ENCODE measurements around the gene OTULIN.
A peak's percentile ranks its signal among the peaks of the same experiment; 100 is the strongest.

OTULIN gene

DNA sequence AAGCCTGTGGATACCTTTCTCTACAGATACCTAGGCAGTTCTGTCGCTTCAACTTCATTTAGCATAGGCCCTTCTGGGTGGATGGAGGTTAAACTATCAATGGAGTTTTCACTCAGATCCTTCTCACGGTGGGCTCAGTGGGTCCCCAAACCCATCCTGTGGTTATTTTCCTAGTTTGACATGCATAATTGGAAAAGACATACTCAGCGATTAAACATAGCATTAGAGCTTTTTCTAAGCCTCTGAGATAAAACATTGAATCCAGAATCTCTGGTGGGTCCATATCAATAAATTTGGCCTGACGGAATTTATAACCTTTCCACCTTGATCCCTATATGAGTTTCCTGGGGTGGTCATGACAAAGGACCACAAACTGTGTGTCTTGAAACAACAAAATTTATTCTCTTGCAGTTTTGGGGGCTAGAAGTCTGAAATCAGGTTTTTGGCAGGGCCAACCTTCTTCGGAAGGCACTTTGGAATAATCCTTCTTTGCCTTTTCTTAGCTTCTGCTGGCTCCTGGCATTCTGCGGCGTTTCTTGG lies 1.7 kb upstream of the OTULIN start:
- TF ChIP-seq, protein P1, sequence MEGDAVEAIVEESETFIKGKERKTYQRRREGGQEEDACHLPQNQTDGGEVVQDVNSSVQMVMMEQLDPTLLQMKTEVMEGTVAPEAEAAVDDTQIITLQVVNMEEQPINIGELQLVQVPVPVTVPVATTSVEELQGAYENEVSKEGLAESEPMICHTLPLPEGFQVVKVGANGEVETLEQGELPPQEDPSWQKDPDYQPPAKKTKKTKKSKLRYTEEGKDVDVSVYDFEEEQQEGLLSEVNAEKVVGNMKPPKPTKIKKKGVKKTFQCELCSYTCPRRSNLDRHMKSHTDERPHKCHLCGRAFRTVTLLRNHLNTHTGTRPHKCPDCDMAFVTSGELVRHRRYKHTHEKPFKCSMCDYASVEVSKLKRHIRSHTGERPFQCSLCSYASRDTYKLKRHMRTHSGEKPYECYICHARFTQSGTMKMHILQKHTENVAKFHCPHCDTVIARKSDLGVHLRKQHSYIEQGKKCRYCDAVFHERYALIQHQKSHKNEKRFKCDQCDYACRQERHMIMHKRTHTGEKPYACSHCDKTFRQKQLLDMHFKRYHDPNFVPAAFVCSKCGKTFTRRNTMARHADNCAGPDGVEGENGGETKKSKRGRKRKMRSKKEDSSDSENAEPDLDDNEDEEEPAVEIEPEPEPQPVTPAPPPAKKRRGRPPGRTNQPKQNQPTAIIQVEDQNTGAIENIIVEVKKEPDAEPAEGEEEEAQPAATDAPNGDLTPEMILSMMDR (conservative IDR thresholded peaks at IDR 0.05), result no peak
- H3K27ac ChIP-seq, result peak overlapping the region; percentile 94; the same call in 1 of the 2 replicates

DNA sequence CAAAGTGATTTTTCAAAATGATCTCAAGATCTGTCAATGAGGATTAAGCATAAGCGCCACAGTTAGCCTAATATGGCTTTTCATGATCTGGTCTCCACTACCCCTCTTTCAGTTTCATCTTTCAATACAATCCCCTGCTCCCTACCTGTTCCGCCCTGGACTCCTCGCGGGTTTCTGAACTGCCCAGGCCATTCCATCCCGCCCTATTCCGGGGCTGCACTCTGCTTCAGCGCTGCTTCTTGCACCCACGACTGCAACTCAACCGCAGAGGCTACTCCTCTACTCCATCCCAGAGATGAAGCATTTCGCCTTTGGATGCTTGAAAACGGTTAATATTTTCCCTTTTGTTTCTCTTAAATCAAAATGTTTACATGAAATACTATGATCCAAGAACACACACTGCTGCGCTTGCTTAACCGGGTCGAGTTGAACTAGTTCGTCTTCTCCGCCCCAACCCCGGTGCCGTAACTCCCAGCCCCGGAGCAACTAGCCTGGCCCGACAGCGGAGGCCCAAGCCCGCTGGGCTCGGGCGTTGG lies 716 bp upstream of the OTULIN start:
- H3K27ac ChIP-seq, result peak overlapping the region; percentile 94
- TF ChIP-seq, protein P1 (conservative IDR thresholded peaks at IDR 0.05), result no peak

DNA sequence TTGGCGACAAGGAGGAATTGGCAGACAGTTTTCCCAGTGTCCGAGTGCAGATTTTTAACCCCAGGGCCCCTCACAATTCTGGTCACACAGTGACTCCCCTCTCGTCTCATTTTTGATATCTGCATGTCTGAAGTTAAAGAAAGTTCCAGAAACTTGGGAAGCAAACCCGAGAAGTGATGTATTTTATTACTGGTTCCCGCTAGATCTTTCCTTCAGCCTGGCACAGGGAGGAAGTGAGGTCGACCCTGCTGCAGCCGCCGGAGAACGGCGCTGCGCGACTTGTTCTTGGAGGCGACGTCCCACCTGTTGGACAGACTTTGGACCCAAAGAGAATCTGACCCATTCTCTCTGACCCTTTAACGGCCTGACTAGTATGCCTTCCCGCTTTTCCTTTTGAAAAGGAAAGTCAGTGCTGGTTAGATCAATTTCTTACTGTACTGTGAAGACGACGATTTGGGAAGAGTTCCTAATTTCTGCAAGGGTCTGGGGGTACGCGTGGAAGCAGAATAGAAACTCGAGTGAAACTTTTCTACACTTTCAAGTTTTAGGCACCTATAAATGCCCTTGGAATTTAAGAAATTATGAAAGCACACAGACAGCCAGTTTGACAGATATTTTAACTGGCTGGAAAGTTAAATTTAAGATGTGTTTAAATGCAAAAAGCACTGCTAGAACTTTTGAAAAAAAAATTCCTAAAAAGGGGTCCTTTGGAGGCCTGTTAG lies 744 bp downstream of the OTULIN start:
- peak overlapping the region; percentile 94 for H3K27ac ChIP-seq
- TF ChIP-seq, protein P1 (conservative IDR thresholded peaks at IDR 0.05), result no peak; the same call in 1 of the 2 replicates

DNA sequence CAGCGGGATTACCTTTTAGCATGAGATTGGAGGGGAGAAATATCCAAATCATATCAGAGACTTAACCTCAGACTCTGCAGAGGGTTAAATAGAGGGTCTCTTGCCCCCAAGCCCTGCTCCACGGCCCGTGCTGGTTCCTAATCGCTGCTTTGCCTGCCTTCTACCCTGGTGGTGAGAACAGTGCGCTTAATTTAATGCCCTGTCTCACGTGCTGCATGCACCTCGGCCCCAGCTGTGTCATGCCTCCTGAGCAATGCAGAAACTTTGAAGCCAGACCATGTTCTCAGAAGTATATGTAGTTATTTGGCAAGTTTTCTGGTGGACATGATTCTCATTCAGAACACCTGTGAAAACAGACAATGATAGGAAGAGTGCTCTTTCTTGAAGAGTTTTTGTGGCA lies 1.4 kb downstream of the OTULIN start:
- TF ChIP-seq, protein P1 (conservative IDR thresholded peaks at IDR 0.05), result no peak; the same call in 1 of the 2 replicates

DNA sequence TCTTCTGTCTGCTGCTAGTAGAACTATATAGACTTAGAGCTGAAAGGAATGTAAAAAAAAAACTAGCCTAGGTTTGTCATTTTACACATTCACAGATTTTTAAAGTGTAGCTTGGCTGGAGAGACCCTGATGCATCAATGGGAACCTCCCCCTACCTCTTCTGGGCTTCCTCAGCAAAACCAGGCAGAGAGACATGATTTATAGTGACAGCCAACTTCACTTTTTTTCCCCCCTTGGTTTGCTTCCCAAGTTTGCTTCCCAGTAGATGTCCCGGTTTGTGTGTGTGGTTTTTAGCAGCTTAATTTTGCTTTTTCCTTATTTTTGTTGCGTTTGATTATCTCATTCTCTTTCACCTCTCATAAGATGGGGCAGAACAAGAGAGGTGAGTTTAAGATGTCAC lies 1.8 kb downstream of the OTULIN start:
- TF ChIP-seq, protein P1 (conservative IDR thresholded peaks at IDR 0.05), result no peak
- H3K27ac ChIP-seq, result peak overlapping the region; percentile 94

More for the DNA sequence above, 1.4 kb downstream of the OTULIN start:
- H3K27ac ChIP-seq, result peak overlapping the region; percentile 94

DNA sequence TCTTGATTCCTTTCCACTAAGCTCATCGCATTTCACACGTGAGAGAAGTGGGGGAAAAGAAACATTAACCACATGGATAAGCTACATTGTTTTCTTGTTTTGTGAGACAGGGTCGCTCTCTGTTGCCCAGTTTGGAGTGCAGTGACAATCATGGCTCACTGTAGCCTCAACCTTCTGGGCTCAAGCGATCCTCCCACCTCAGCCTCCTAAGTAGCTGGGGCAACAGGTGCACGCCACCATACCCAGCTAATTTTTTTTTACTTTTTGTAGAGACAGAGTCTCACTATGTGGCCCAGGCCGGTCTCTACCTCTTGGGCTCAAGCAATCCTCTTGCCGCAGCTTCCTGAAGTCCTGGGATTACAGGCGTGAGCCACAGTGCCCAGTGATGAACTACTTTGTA lies 2.8 kb downstream of the OTULIN start:
- H3K27ac ChIP-seq, result no peak overlapping the region
- TF ChIP-seq, protein P1 (conservative IDR thresholded peaks at IDR 0.05), result no peak

DNA sequence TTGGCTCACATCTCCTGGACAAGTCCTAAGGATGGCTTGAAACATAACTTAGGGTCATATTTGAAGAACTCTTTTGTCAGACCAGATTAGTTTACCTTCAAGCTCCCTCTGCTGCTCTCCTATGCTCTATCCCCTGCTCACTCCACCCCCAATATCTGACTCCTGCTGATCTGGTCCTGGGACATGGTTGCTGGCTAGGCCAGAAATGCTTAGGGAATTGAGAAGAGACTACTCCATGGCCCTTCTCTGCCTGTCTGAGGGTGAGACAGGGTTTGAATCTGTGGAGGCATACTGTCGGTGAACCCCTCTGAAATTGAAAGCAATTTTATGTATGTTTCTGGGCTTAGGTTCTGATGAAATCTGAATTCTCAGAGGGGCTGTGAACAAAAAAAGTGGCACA lies 3.3 kb downstream of the OTULIN start:
- TF ChIP-seq, protein P1 (conservative IDR thresholded peaks at IDR 0.05), result no peak
- no peak overlapping the region for H3K27ac ChIP-seq
